Erythroblast (primary cell): Measurements from ENCODE around the gene OR2W3.

ENCODE experiments used
- GATA1 ChIP-seq: IDR thresholded peaks from 2 replicates; pipeline ENCODE4 v1.6.1; 2011; ENCODE audit warnings: low read depth, mild to moderate bottlenecking, control low read depth, low read length, moderate library complexity
- POLR2A ChIP-seq: IDR thresholded peaks from 2 replicates; pipeline ENCODE4 v1.6.1; 2011; ENCODE audit warnings: mild to moderate bottlenecking, low read length

- TF ChIP-seq POLR2A (no peak), GATA1 (no peak)
Measured at GRCh38 chr1:247905181-247905580, 9.8 kb downstream of the OR2W3 start.
